CD14-positive monocyte (primary cell): ENCODE data around the gene ECM1. TPM values are rescaled to one million over a fixed set of nuclear protein-coding genes. Genes with fewer than 3 reads are reported as not detected.

Experiments
- DNase-seq, 3 donors: peaks; one replicate each; pipeline ENCODE4 v3.0.0-alpha.2; 2011 to 2022
- H2AFZ ChIP-seq: 2 replicates; pipeline ENCODE4 v1.6.0; 2012; ENCODE audit warnings: mild to moderate bottlenecking, low read depth, low read length, inconsistent platforms; ENCODE audit not compliant: insufficient read depth, poor library complexity, severe bottlenecking
- H3K27ac ChIP-seq, 2 donors: 1 replicate in 1 of 2; 2 replicates in 1 of 2; pipeline ENCODE4 v1.5.1; 2012 to 2013; ENCODE audit warnings: low read length in 2 of 2, control low read depth in 1 of 2, inconsistent platforms in 1 of 2, low read depth in 1 of 2, mild to moderate bottlenecking in 1 of 2
- H3K27me3 ChIP-seq, 2 donors: one replicate each; pipeline versions ENCODE4 v1.6.0 to v1.6.1; 2011 to 2013; ENCODE audit warnings: low read length in 2 of 2; ENCODE audit not compliant: control insufficient read depth in 2 of 2, insufficient read depth in 2 of 2
- H3K36me3 ChIP-seq, 2 donors: replicated peaks in 1 of 2; 1 replicate in 1 of 2; 2 replicates in 1 of 2; pipeline versions ENCODE4 v1.5.1 to v1.6.1; 2012 to 2013; ENCODE audit warnings: low read length in 2 of 2, control low read depth in 1 of 2, inconsistent platforms in 1 of 2, mild to moderate bottlenecking in 1 of 2; ENCODE audit not compliant: insufficient read depth in 2 of 2, control insufficient read depth in 1 of 2
- H3K4me1 ChIP-seq, 2 donors: 1 replicate in 1 of 2; 2 replicates in 1 of 2; pipeline versions ENCODE4 v1.5.1 to v1.6.1; 2012 to 2013; ENCODE audit warnings: low read length in 2 of 2, control low read depth in 1 of 2, inconsistent platforms in 1 of 2, mild to moderate bottlenecking in 1 of 2, moderate library complexity in 1 of 2; ENCODE audit not compliant: insufficient read depth in 2 of 2, control insufficient read depth in 1 of 2
- H3K4me2 ChIP-seq: replicated peaks from 2 replicates; pipeline ENCODE3; 2012; ENCODE audit warnings: low read length, moderate library complexity, mild to moderate bottlenecking; ENCODE audit not compliant: poor library complexity, severe bottlenecking; ENCODE audit errors: extremely low read depth
- H3K4me3 ChIP-seq, 3 experiments: fragments of 200-600 bp in 1 of 3; sonication (generic) in 1 of 3; replicated peaks in 1 of 3; 1 replicate in 2 of 3; 2 replicates in 1 of 3; pipeline ENCODE4 v1.5.1; 2011 to 2013; ENCODE audit warnings: low read length in 3 of 3, mild to moderate bottlenecking in 3 of 3, control low read depth in 2 of 3, low read depth in 2 of 3, inconsistent platforms in 1 of 3, moderate library complexity in 1 of 3
- H3K79me2 ChIP-seq: 2 replicates; pipeline ENCODE4 v1.6.0; 2012; ENCODE audit warnings: mild to moderate bottlenecking, control low read depth, inconsistent platforms, low read length, moderate library complexity; ENCODE audit not compliant: insufficient read depth
- H3K9ac ChIP-seq: 2 replicates; pipeline ENCODE4 v1.6.0; 2017; ENCODE audit warnings: low read length, mild to moderate bottlenecking; ENCODE audit not compliant: insufficient read depth, poor library complexity, severe bottlenecking
- H3K9me3 ChIP-seq, 2 donors: replicated peaks in 1 of 2; 1 replicate in 1 of 2; 2 replicates in 1 of 2; pipeline versions ENCODE4 v1.5.1 to v1.6.1; 2012 to 2013; ENCODE audit warnings: low read length in 2 of 2, control low read depth in 1 of 2; ENCODE audit not compliant: control insufficient read depth in 1 of 2, insufficient read depth in 1 of 2
- H4K20me1 ChIP-seq: 2 replicates; pipeline ENCODE4 v1.6.0; 2012; ENCODE audit warnings: mild to moderate bottlenecking, low read length, control low read depth, moderate library complexity; ENCODE audit not compliant: insufficient read depth
- H3K27ac Mint-ChIP-seq, 7 donors: one replicate each; pipeline ENCODE4 v1.8.0; 2020; ENCODE audit warnings: mild to moderate bottlenecking in 7 of 7, mixed read lengths in 7 of 7, moderate library complexity in 6 of 7, inconsistent platforms in 2 of 7
- H3K27me3 Mint-ChIP-seq, 3 donors: one replicate each; pipeline ENCODE4 v1.8.0; 2021 to 2022; ENCODE audit warnings: low read depth in 3 of 3, mild to moderate bottlenecking in 3 of 3, mixed read lengths in 3 of 3, moderate library complexity in 3 of 3, inconsistent platforms in 1 of 3
- H3K36me3 Mint-ChIP-seq, 2 donors: one replicate each; pipeline ENCODE4 v1.8.0; 2020; ENCODE audit warnings: mixed read lengths in 2 of 2, inconsistent platforms in 1 of 2, mild to moderate bottlenecking in 1 of 2
- H3K4me1 Mint-ChIP-seq: one replicate; pipeline ENCODE4 v1.8.0; 2020; ENCODE audit warnings: mild to moderate bottlenecking, mixed read lengths
- H3K4me3 Mint-ChIP-seq, 2 donors: one replicate each; pipeline ENCODE4 v1.8.0; 2020; ENCODE audit warnings: mild to moderate bottlenecking in 2 of 2, mixed read lengths in 2 of 2, moderate library complexity in 1 of 2
- H3K9me3 Mint-ChIP-seq, 7 donors: one replicate each; pipeline ENCODE4 v1.8.0; 2020 to 2022; ENCODE audit warnings: mixed read lengths in 7 of 7, mild to moderate bottlenecking in 6 of 7, moderate library complexity in 6 of 7, inconsistent platforms in 2 of 7
- WGBS: methylation state at CpG from one replicate; pipeline ENCODE4 v1.1.5; 2013; ENCODE audit warnings: missing lambda C conversion rate; ENCODE audit not compliant: insufficient coverage; 5-methylcytosine and 5-hydroxymethylcytosine counted together
- intact Hi-C, 2 donors: fragments of 100-400 bp; cut with micrococcal nuclease; formaldehyde crosslinking; loops; one replicate each; pipeline versions ENCODE4 v1.15.0 to v1.15.1; 2023
- polyA plus RNA-seq, 3 donors: library from polyadenylated mRNA; depleted of rRNA in 1 of 3; unstranded in 2 of 3; stranded (reverse) in 1 of 3; fragments of 300-500 nt in 2 of 3; fragments of >200 nt in 1 of 3; fragmentation: Illumina TruSeq in 2 of 3; gene quantifications; 1 replicate in 2 of 3; 2 replicates in 1 of 3; pipeline ENCODE4 v1.2.3, GENCODE V29; 2012 to 2021
- TF ChIP-seq, protein P1 (sequence below): fragments of 200-600 bp; IDR thresholded peaks from one replicate; pipeline ENCODE4 v1.8.0; 2022; ENCODE audit warnings: antibody characterized with exemption, mild to moderate bottlenecking

Gene ECM1
- polyA plus RNA-seq, 3 donors, result 1.0 TPM; not detected in 2

DNA sequence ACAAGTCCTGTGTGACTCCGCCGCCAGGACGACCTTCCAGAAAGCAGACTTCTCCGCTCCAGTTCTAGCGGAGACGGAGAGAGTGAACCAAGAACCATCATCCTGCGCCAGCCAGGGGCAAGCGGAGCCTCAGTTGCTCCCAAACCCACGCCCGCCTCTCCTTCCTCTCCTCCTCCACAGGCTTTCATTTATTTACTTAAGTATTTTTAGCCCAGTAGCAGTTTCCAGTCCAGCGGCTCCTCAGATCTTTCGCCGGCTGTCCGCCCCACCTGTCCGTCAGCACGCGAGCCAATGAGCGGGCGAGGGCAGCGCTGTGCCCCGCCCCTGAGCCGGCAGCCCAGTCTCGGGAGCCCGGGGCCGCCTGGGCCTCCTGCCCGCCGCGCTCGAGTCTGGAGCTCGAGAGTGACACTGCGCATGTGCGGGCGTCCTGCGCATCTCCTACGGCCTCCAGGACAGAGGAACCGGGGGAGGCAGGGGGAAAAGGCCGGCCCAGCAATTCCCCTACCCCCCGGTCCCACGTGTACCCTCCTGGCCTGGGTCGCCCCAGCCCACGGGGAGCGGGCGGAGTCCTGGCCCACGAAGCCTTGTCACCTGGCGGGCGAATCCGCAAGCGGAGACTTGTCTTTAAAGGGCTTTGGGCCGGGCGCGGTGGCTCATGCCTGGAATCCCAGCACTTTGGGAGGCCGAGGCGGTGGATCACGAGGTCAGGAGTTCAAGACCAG is 7.6 kb downstream of the ECM1 start, which contains the start of gene FALEC:
FALEC (plus strand) TSS at position 425 of the 722 bp plus-strand sequence.
- Mint-ChIP-seq H3K36me3 (peaks cover 7% of the 10 kb centered on the region in 2 donors), H3K4me3 (peak within 1 kb of the TSS; percentile 94), H3K9me3 (no peaks in the 10 kb centered on the region), H3K27ac (peak within 1 kb of the TSS; percentile 8 to 87 (median 57)), H3K27me3 (peaks cover 2 to 12% (median 8%) of the 10 kb centered on the region in 3 donors), H3K4me1 (peaks cover 19% of the 10 kb centered on the region)
- WGBS, result under 1% methylated on average over 47 of the region's 54 CpGs
- no peaks in the 10 kb centered on the region for H3K36me3 ChIP-seq
- H4K20me1 ChIP-seq, result no peaks in the 10 kb centered on the region
- TF ChIP-seq, protein P1, sequence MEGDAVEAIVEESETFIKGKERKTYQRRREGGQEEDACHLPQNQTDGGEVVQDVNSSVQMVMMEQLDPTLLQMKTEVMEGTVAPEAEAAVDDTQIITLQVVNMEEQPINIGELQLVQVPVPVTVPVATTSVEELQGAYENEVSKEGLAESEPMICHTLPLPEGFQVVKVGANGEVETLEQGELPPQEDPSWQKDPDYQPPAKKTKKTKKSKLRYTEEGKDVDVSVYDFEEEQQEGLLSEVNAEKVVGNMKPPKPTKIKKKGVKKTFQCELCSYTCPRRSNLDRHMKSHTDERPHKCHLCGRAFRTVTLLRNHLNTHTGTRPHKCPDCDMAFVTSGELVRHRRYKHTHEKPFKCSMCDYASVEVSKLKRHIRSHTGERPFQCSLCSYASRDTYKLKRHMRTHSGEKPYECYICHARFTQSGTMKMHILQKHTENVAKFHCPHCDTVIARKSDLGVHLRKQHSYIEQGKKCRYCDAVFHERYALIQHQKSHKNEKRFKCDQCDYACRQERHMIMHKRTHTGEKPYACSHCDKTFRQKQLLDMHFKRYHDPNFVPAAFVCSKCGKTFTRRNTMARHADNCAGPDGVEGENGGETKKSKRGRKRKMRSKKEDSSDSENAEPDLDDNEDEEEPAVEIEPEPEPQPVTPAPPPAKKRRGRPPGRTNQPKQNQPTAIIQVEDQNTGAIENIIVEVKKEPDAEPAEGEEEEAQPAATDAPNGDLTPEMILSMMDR, result no peak
- H3K79me2 ChIP-seq, result no peaks in the 10 kb centered on the region
- intact Hi-C loops, result no loop called here
- peak; percentile 93 to 97 (median 95) for DNase-seq
- peak within 1 kb of the TSS; percentile 51 to 76 (median 68) for H3K4me3 ChIP-seq
- H3K4me2 ChIP-seq, result peak within 1 kb of the TSS; percentile 77
- peak within 1 kb of the TSS; percentile 50 for H3K9ac ChIP-seq
- H2AFZ ChIP-seq, result peak within 1 kb of the TSS; percentile 87
- H3K27ac ChIP-seq, result no peak within 1 kb of the TSS
- no peaks in the 10 kb centered on the region for H3K9me3 ChIP-seq
- H3K4me1 ChIP-seq, result peaks cover 14 to 17% of the 10 kb centered on the region in 2 donors
- peaks cover 0 to 5% of the 10 kb centered on the region in 2 donors for H3K27me3 ChIP-seq

DNA sequence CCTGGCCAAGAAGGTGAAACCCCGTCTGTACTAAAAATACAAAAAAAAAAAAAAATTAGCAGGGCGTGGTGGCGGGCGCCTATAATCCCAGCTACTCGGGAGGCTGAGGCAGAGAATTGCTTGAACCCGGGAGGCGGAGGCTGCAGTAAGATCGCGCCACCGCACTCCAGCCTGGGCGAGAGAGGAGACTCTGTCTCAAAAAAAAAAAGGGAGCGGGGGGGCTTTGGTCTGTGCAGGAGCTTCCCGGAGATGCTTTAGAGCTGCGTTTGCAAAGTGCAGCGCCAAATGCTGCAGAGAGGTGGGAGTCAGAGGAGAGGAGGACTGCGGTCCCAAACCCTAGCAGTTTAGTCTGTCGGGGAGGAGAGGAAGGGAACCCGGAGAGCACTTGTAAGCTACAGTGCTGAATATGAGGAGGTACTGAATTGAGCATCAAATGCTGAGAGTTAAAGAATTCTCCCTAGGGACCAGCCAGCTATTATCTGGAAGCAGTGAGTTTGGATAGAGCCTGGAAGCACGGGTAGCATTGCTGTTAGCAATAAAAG is 8.2 kb downstream of the ECM1 start:
- Histone ChIP-seq H3K79me2 (no peaks in the 10 kb centered on the region), H3K9ac (peak overlapping the region; percentile 50), H3K27ac (no peak overlapping the region), H2AFZ (peak overlapping the region; percentile 87), H4K20me1 (no peaks in the 10 kb centered on the region), H3K27me3 (peaks cover 0 to 5% of the 10 kb centered on the region in 2 donors), H3K4me1 (peaks cover 14 to 17% of the 10 kb centered on the region in 2 donors), H3K9me3 (no peaks in the 10 kb centered on the region), H3K36me3 (no peaks in the 10 kb centered on the region), H3K4me2 (peak overlapping the region; percentile 77), H3K4me3 (peak overlapping the region; percentile 51 to 76 (median 68))
- 0% methylated on average over 17 of the region's 19 CpGs for WGBS
- Mint-ChIP-seq H3K9me3 (no peaks in the 10 kb centered on the region), H3K27me3 (peaks cover 2 to 12% (median 8%) of the 10 kb centered on the region in 3 donors), H3K27ac (peak overlapping the region in 4 of 7 donors; percentile 13 to 79 (median 65)), H3K36me3 (peaks cover 5 to 7% of the 10 kb centered on the region in 2 donors), H3K4me1 (peaks cover 19% of the 10 kb centered on the region), H3K4me3 (peak overlapping the region; percentile 94)
- TF ChIP-seq, protein P1, result no peak
- intact Hi-C loops, result no loop called here
- DNase-seq, result no peak
